Osteocyte (in vitro differentiated cells): Measurements from ENCODE around the gene DNAI1. TPM values are rescaled to one million over a fixed set of nuclear protein-coding genes. Genes with fewer than 3 reads are reported as not detected.
A peak's percentile ranks its signal among the peaks of the same experiment; 100 is the strongest.

Experiments used
- DNase-seq: peaks from one replicate; pipeline ENCODE4 v3.0.0; 2021; ENCODE audit warnings: mixed read lengths; ENCODE audit not compliant: unreplicated experiment; ENCODE audit errors: extremely low spot score
- H3K27ac Mint-ChIP-seq: one replicate; pipeline ENCODE4 v1.8.0; 2021; ENCODE audit warnings: mild to moderate bottlenecking, mixed read lengths; ENCODE audit not compliant: unreplicated experiment
- H3K27me3 Mint-ChIP-seq: one replicate; pipeline ENCODE4 v1.8.0; 2021; ENCODE audit warnings: mixed read lengths; ENCODE audit not compliant: unreplicated experiment
- H3K36me3 Mint-ChIP-seq: one replicate; pipeline ENCODE4 v1.8.0; 2021; ENCODE audit warnings: mixed read lengths; ENCODE audit not compliant: unreplicated experiment
- H3K4me1 Mint-ChIP-seq: one replicate; pipeline ENCODE4 v1.8.0; 2021; ENCODE audit warnings: mixed read lengths; ENCODE audit not compliant: unreplicated experiment
- H3K4me3 Mint-ChIP-seq: one replicate; pipeline ENCODE4 v1.8.0; 2021; ENCODE audit warnings: mild to moderate bottlenecking, moderate library complexity, mixed read lengths; ENCODE audit not compliant: unreplicated experiment
- H3K9me3 Mint-ChIP-seq: one replicate; pipeline ENCODE4 v1.8.0; 2021; ENCODE audit warnings: mixed read lengths; ENCODE audit not compliant: unreplicated experiment
- CTCF ChIP-seq: fragments of 200-600 bp; sonication (generic); IDR thresholded peaks from 2 replicates; pipeline ENCODE4 v1.5.0; 2021; ENCODE audit warnings: antibody characterized with exemption, mild to moderate bottlenecking, moderate library complexity
- long read RNA-seq: library from polyadenylated mRNA; unstranded; transcript quantifications from one replicate; pipeline ENCODE4 v2.0.0, GENCODE V29; 2021
- total RNA-seq: library from RNA; stranded (reverse); gene quantifications from 2 replicates; pipeline ENCODE4 v1.2.1, GENCODE V29; 2021

The DNAI1 gene
- not detected in 2 replicates for total RNA-seq
- long read RNA-seq: 0 reads

GRCh38 chr9:34458013-34458958 is at the start of gene DNAI1, which contains the start of gene FAM219A:
Gene DNAI1, plus strand, starts transcription at chr9:34458805. Its CDS starts 201 bp downstream, at chr9:34459006.
Gene FAM219A, minus strand, starts transcription at chr9:34458570. Its CDS starts 307 bp downstream, at chr9:34458263.
- H3K4me1 Mint-ChIP-seq: peaks cover 35% of the 10 kb centered on the region
- peak; percentile 100 for DNase-seq
- H3K9me3 Mint-ChIP-seq: no peaks in the 10 kb centered on the region
- peak within 1 kb of the TSS; percentile 93 for H3K27ac Mint-ChIP-seq
- peak within 1 kb of the TSS; percentile 93 for H3K4me3 Mint-ChIP-seq
- peaks cover 24% of the 10 kb centered on the region for H3K27me3 Mint-ChIP-seq
- TF ChIP-seq CTCF: no peak
- H3K36me3 Mint-ChIP-seq: no peaks in the 10 kb centered on the region

- no peak for TF ChIP-seq CTCF
- Mint-ChIP-seq H3K27me3 (no peaks in the 10 kb centered on the region), H3K9me3 (no peaks in the 10 kb centered on the region), H3K36me3 (peaks cover 5% of the 10 kb centered on the region), H3K27ac (no peak overlapping the region), H3K4me1 (no peaks in the 10 kb centered on the region), H3K4me3 (no peak overlapping the region)
- no peak for DNase-seq
Measured at GRCh38 chr9:34409154-34409553, 49.5 kb upstream of the DNAI1 start.

- DNase-seq: no peak
- Mint-ChIP-seq H3K27ac (no peak overlapping the region), H3K27me3 (no peaks in the 10 kb centered on the region), H3K4me1 (no peaks in the 10 kb centered on the region), H3K9me3 (no peaks in the 10 kb centered on the region), H3K36me3 (no peaks in the 10 kb centered on the region), H3K4me3 (no peak overlapping the region)
- no peak for TF ChIP-seq CTCF
Measured at GRCh38 chr9:34412336-34412735, 46.3 kb upstream of the DNAI1 start.

DNA sequence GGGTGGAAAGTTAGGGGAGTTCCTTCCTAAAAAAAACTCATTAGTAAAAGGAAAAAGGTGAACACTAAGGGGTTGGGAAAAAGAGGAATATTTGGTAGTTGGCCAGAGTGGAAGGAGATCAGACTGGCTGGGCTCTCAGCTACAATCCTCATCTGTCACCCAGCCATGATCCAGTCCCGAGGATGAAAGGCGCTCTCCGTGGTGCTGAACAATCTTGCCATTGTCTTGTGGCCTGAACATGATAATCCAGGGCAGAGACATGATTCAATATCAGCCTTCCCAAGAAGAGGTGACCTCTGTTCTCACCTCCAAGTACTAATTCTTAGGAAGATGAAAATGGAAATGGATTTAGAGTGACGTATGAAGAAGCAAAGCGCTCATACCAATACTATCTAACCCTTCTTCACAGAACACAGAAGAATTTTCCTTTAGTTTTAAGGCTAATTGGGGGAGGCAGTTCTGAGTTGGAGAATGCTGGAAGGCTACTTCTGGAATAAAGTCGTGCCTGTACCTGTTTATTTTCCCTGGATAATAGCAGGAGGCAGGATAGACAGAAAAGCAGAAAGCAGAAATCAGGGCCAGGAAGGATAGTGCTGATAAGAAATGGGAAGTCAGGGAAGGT is 45.3 kb upstream of the DNAI1 start:
- no peaks in the 10 kb centered on the region for H3K9me3 Mint-ChIP-seq
- no peak overlapping the region for H3K27ac Mint-ChIP-seq
- DNase-seq: no peak
- H3K4me1 Mint-ChIP-seq: no peaks in the 10 kb centered on the region
- H3K4me3 Mint-ChIP-seq: no peak overlapping the region
- H3K27me3 Mint-ChIP-seq: no peaks in the 10 kb centered on the region
- H3K36me3 Mint-ChIP-seq: no peaks in the 10 kb centered on the region
- no peak for TF ChIP-seq CTCF

DNA sequence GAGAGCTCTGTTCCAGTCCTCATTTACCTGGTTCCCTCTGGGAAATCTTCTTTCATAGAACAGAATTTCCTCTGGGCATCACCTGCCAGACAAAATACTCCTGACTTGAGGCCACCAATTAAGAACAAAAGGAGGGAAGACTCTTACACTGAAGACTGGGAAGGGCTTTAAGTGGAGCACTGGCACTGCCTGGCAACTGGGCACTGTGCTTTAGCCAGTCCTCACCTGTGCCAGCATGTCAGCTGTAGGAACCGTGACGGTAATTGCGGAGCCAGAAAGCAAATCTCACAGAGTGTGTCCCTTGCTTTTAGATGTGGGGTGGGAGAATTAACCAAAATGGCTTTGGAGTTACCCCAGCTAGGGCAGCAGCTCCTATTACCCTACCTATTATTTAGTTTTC is 40.9 kb upstream of the DNAI1 start:
- no peaks in the 10 kb centered on the region for H3K36me3 Mint-ChIP-seq
- no peaks in the 10 kb centered on the region for H3K27me3 Mint-ChIP-seq
- H3K4me3 Mint-ChIP-seq: no peak overlapping the region
- no peak overlapping the region for H3K27ac Mint-ChIP-seq
- peaks cover 2% of the 10 kb centered on the region for H3K4me1 Mint-ChIP-seq
- no peaks in the 10 kb centered on the region for H3K9me3 Mint-ChIP-seq
- no peak for DNase-seq
- no peak for TF ChIP-seq CTCF
